Spinal cord (tissue), 10 donors: ENCODE results near the gene TMEM232. TPM values are rescaled to one million over a fixed set of nuclear protein-coding genes. Genes with fewer than 3 reads are reported as not detected.
"Not testable (repeated sequence)": the region's sequence is repeated elsewhere in the genome, so short reads cannot be mapped to it uniquely, and the experiment has no call there.

Experiments
- DNase-seq, 6 donors: peaks; one replicate each; pipeline versions ENCODE4 v3.0.0 to v3.0.0-alpha.2; 2013 to 2015; ENCODE audit warnings: low spot score in 6 of 6, low read depth in 4 of 6
- H3K27ac ChIP-seq: one replicate; pipeline ENCODE4 v1.5.1; 2013; ENCODE audit warnings: low read depth, low read length, control low read depth
- H3K27me3 ChIP-seq: one replicate; pipeline ENCODE4 v1.6.1; 2013; ENCODE audit warnings: low read length; ENCODE audit not compliant: control insufficient read depth, insufficient read depth
- H3K36me3 ChIP-seq: one replicate; pipeline ENCODE4 v1.6.1; 2013; ENCODE audit warnings: low read length; ENCODE audit not compliant: control insufficient read depth, insufficient read depth
- H3K4me1 ChIP-seq: one replicate; pipeline ENCODE4 v1.6.1; 2013; ENCODE audit warnings: low read length; ENCODE audit not compliant: control insufficient read depth, insufficient read depth
- H3K4me3 ChIP-seq: one replicate; pipeline ENCODE4 v1.5.1; 2013; ENCODE audit warnings: low read depth, low read length, control low read depth
- H3K9me3 ChIP-seq: one replicate; pipeline ENCODE4 v1.6.1; 2013; ENCODE audit warnings: low read length; ENCODE audit not compliant: control insufficient read depth, insufficient read depth
- WGBS: methylation state at CpG from one replicate; pipeline ENCODE4 v1.1.5; 2013; ENCODE audit warnings: missing lambda C conversion rate; ENCODE audit not compliant: insufficient coverage; 5-methylcytosine and 5-hydroxymethylcytosine counted together
- polyA plus RNA-seq, 2 donors: library from polyadenylated mRNA; unstranded; fragments of 120-200 nt; gene quantifications; one replicate each; pipeline ENCODE4 v1.2.1, GENCODE V29; 2013; ENCODE audit not compliant: insufficient read length in 2 of 2
- total RNA-seq, 2 donors: library from RNA; depleted of rRNA in 1 of 2; stranded (reverse); fragments of 120-200 nt in 1 of 2; fragments of >200 nt in 1 of 2; gene quantifications; one replicate each; pipeline versions ENCODE4 v1.2.3 to v1.2.4, GENCODE V29; 2013 to 2014
- donor health status: healthy.

TMEM232 gene
- total and polyA plus RNA-seq, 4 donors: 6.0 to 21.1 (median 15.8) TPM

DNA sequence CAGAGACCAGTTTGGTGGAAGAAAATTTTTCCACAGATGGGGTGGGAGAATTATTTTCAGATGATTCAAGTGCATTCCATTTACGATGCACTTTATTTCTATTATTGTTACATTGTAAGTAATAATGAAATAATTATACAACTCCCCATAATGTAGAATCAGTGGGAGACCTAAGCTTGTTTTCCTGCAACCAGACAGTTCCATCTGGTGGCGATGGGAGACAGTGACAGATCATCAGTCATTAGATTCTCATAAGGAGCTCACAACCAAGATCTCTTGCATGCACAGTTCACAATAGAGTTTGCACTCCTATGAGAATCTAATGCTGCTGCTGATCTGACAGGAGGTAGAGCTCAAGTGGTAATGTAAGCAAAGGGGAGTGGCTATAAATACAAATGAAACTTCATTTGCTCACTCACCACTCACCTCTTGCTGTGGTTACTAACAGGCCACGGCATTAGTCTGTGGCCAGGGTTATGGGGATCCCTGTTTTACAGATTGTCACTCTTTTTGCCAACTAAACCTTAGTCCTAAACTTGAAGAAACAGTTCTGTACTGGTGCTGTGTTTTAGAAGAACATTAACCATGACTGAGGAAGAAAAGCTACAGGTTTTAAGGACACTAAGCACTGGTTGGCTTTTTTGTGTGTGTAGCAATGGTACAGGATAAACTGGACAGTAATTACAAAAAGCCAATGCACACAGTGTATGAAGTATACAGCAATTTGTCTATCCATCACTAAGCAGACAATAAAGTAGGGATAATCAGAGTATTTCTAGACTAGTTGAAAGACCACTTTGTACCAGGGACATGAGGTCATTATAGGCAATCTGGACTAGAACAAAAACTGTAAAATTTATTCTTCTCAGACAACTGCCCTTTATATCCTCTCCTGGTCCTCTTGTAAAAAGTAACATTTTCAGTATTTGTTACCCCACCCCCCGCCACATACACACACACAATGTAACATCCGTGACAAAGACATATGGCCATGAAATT, 9.9 kb downstream of the TMEM232 start:
- Histone ChIP-seq H3K36me3 (no peaks in the 10 kb centered on the region), H3K4me1 (no peaks in the 10 kb centered on the region), H3K27ac (no peak overlapping the region), H3K27me3 (no peaks in the 10 kb centered on the region), H3K9me3 (no peaks in the 10 kb centered on the region), H3K4me3 (no peak overlapping the region)
- DNase-seq: no peak
- 60% methylated on average over 1 of the region's 5 CpGs for WGBS

DNA sequence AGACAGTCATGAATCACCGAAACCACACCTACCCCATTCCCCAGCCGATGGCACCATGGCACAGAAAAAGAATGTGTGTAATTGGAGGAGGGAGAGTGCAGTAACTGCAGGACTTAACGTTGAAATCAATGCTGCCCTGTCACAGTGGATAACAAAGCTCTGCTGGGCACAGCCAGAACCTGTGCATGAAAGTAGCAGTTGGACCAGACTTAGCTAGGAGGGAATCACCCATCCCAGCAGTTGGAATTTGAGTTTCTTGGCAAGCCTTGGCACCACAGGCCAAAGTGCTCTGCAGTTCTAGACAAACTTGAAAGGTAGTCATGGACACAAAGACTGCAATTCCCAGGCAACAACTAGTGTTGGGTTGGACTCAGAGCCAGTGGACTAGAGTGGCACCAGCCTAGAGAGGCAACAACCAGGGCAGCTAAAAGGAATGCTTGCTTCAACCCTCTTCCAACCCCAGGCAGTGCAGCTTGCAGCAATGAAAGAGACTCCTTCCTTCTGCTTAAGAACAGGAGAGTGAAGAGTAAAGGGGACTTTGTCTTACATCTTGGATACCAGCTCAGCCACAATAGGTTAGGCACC, 19.1 kb downstream of the TMEM232 start:
- 12% methylated on average over 1 of the region's 3 CpGs for WGBS
- Histone ChIP-seq H3K27me3 (no peaks in the 10 kb centered on the region), H3K9me3 (no peaks in the 10 kb centered on the region), H3K27ac (no peak overlapping the region), H3K4me3 (no peak overlapping the region), H3K4me1 (no peaks in the 10 kb centered on the region), H3K36me3 (no peaks in the 10 kb centered on the region)
- DNase-seq: peak in 1 of 6 donors; percentile 25

DNA sequence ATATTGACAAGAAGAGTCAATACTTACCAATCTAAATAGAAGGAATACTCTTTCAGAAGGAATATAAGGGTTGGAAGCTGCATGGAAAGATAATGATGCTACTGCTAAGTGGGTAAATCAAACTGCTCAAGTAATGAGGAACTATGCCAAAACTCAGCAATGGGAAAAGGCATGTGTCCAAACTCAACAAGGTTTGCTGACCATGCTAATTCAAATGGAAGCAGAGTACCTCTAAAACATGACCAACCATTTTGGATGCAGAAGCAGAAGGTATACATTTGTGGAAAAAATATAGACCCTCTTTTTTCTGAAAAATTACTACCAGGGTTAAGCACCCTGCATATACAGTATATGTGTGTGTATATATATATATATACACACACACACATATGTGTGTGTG, 21.1 kb downstream of the TMEM232 start:
- no peak overlapping the region for H3K4me3 ChIP-seq
- no peak overlapping the region for H3K27ac ChIP-seq
- no peak for DNase-seq
- H3K36me3 ChIP-seq: no peaks in the 10 kb centered on the region
- no peaks in the 10 kb centered on the region for H3K4me1 ChIP-seq
- no peaks in the 10 kb centered on the region for H3K27me3 ChIP-seq
- no peaks in the 10 kb centered on the region for H3K9me3 ChIP-seq

DNA sequence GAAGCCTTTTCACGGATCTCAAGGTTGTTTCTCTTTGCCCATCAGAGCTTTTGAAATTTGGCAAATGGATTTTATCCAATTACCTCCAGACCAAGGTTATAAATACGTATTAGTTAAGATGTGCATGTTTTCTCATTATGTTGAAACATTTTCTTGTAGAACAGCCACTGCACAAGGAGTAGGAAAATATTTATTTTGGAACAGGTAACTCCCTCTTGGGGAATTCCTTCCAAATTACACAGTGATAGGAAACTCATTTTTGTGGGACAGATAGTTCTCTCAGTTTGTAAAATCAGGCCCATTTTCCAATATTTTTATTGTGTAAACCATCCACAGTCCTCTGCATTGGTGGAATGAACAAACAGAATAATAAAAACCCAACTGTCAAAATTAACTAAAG, 23.0 kb downstream of the TMEM232 start:
- no peak overlapping the region for H3K4me3 ChIP-seq
- H3K9me3 ChIP-seq: no peaks in the 10 kb centered on the region
- H3K27me3 ChIP-seq: no peaks in the 10 kb centered on the region
- no peak overlapping the region for H3K27ac ChIP-seq
- no peaks in the 10 kb centered on the region for H3K36me3 ChIP-seq
- H3K4me1 ChIP-seq: no peaks in the 10 kb centered on the region
- DNase-seq: no peak
- WGBS: no CpG with 5 or more reads among the region's 2 CpGs

DNA sequence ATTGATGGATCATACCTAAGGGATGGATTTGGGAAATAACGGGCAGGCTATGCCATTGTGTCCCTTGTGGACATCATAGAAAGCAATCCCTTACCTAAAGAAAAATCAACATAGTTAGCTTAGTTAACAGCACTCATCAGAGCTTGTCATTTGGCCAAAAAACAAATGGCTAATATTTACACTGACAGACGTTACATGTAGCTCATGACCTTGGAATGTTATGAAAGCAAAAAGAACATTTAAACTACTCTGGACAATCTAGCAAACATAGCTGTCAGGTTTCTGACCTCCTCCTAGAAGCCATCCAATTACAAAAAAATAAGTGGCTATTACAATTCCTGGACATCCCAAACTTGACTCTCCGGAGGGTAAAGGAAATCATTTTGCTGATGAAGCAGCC, 23.8 kb downstream of the TMEM232 start:
- Histone ChIP-seq H3K27ac (no peak overlapping the region), H3K27me3 (no peaks in the 10 kb centered on the region), H3K4me1 (no peaks in the 10 kb centered on the region), H3K4me3 (no peak overlapping the region), H3K36me3 (no peaks in the 10 kb centered on the region), H3K9me3 (no peaks in the 10 kb centered on the region)
- no peak for DNase-seq
- 100% methylated on average over 1 of the region's 3 CpGs for WGBS

DNA sequence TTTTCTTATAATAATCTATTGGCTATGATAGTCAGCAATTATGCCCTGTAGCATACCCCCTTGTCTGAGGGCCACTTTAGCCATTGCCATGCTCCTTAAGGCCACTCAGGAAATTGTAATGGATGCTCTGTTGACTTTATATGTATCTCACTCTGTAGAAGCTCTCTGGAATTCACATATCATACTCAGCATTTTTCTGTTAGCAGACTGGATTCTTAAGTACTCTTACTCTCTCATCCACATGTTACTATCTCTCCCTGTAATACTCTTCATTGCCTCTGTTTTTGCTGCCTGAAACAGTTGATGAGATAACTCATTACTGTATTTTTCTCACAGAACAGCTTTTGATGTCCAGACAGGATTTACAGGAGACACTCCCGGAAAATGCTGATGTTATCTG, 24.2 kb downstream of the TMEM232 start:
- DNase-seq: no peak
- WGBS: no CpG with 5 or more reads among the region's 1 CpG
- H3K9me3 ChIP-seq: no peaks in the 10 kb centered on the region
- H3K4me1 ChIP-seq: no peaks in the 10 kb centered on the region
- H3K27ac ChIP-seq: no peak overlapping the region
- no peaks in the 10 kb centered on the region for H3K36me3 ChIP-seq
- no peak overlapping the region for H3K4me3 ChIP-seq
- no peaks in the 10 kb centered on the region for H3K27me3 ChIP-seq

DNA sequence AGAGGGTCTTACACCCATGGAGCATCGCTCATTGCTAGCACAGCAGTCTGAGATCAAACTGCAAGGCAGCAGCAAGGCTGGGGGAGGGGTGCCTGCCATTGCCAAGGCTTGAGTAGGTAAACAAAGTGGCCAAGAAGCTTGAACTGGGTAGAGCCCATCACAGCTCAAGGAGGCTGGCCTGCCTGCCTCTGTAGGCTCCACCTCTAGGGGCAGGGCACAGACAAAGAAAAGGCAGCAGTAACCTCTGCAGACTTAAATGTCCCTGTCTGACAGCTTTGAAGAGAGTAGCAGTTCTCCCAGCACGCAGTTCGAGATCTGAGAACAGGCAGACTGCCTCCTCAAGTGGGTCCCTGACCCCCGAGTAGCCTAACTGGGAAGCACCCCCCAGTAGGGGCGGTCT, 33.8 kb downstream of the TMEM232 start:
- not testable (repeated sequence) for H3K36me3 ChIP-seq, H3K27ac ChIP-seq, H3K9me3 ChIP-seq, H3K4me3 ChIP-seq, H3K4me1 ChIP-seq, DNase-seq, H3K27me3 ChIP-seq
- 74% methylated on average over 5 of the region's 5 CpGs for WGBS

DNA sequence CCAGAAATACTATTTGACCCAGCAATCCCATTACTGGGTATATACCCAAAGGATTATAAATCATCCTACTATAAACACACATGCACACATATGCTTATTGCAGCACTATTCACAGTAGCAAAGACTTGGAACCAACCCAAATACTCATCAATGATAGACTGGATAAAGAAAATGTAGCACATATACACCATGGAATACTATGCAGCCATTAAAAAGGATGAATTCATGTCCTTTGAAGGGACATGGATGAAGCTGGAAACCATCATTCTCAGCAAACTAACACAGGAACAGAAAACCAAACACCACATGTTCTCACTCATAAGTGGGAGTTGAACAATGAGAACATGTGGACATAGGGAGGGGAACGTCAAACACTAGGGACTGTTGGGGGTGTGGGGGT, 35.9 kb downstream of the TMEM232 start:
- not testable (repeated sequence) for H3K27me3 ChIP-seq, DNase-seq, H3K27ac ChIP-seq, H3K4me3 ChIP-seq, H3K36me3 ChIP-seq, H3K9me3 ChIP-seq, H3K4me1 ChIP-seq
- no CpG with 5 or more reads among the region's 1 CpG for WGBS

DNA sequence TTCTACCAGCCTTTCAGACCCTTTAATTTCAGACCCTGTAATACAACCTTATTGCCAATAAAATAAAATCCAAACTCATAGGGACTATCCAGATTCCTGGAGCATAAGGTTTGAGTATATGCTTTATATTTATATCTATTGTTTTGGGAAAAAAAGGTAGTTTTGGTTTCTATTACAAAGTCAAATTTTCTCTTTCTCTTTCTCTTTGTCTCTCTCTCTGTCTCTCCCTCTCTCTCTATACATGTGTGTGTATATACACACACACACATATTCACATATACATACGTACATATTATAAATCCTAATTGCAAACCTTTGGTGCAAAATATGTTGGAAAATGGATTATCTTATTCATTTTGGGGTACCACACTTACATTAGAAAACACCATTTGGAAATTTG, 39.0 kb downstream of the TMEM232 start:
- no peaks in the 10 kb centered on the region for H3K36me3 ChIP-seq
- WGBS: no CpG with 5 or more reads among the region's 1 CpG

DNA sequence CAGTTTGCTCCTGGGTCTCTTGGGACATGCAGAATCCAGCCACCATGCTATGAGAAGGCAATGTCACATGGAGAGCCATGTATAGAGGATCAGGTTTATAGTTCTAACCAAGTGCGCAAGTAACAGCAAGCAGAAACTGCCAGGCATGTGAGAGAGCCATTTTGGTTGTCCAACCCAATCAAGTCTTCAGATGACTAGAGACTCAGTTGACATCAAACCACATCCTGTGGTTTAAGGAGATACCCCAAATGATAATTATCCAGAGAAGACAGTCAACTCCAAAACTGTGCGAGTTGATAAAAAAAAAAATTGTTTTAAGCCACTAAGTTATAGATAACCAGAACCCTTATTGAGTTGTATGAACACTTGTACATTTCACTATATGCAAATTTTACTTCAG, 40.2 kb downstream of the TMEM232 start:
- 100% methylated on average over 1 of the region's 2 CpGs for whole genome bisulfite sequencing
- Histone ChIP-seq H3K27me3 (no peaks in the 10 kb centered on the region), H3K9me3 (no peaks in the 10 kb centered on the region), H3K36me3 (no peaks in the 10 kb centered on the region), H3K27ac (no peak overlapping the region), H3K4me1 (no peaks in the 10 kb centered on the region), H3K4me3 (no peak overlapping the region)
- DNase-seq: no peak

More for the DNA sequence above, 39.0 kb downstream of the TMEM232 start:
- no peak for DNase-seq
- Histone ChIP-seq H3K27me3 (no peaks in the 10 kb centered on the region), H3K27ac (no peak overlapping the region), H3K9me3 (no peaks in the 10 kb centered on the region), H3K4me1 (no peaks in the 10 kb centered on the region), H3K4me3 (no peak overlapping the region)
